GM21737 (cell line): Measurements from ENCODE around the gene CDH9.

Source experiments
- ATAC-seq: cut with Tn5 transposase; IDR thresholded peaks from one replicate; pipeline ENCODE4 v1.9.1; 2021; ENCODE audit warnings: mild to moderate bottlenecking, moderate library complexity; ENCODE audit not compliant: unreplicated experiment

The CDH9 gene

DNA sequence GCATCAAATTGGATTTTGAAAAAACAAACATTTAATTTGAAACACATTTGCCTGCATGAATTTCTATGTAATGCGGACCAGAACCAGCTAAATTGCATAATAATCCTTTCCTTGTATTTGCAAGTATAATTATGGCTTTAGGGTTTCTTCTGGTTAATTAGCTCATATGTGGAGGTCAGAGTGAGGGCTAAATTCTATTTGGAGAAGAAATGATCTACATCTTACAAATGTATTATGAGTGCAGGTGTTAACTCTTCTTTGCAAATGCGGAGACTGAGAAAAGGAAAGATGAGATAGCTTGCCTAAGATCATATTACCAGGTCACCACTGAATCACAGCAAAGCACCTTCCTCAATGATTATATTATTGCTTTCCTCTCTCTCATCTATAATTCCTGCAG, 194.7 kb downstream of the CDH9 start:
- ATAC-seq, result no peak

DNA sequence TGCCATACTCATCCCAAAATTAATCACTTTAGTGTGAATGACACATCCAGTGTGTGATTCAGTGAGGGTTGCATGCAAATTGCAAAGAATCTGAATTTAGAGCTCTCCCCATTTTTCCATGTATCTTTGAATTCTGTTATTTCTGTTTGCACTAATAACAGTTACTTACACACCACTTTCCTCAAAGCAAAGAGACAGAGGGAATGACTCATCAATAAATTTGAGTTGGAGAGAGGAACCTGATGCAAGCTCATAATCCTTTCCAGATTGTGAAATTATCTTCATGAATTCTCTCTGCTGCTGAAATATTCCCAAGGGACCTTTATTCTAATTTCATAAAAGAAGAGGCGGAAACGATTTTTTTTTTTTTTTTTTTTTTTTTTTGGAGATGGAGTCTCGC, 204.8 kb downstream of the CDH9 start:
- no peak for ATAC-seq
